HEK293 (cell line): ENCODE results near the gene HDAC7.
A peak's percentile ranks its signal among the peaks of the same experiment; 100 is the strongest.

Experiments used
- CTCF ChIA-PET: fragments of 350-600 bp; formaldehyde crosslinking; extraction: SDS; loops from one replicate; lab custom pipeline; 2021; ENCODE audit warnings: antibody characterized with exemption; lab: Yijun Ruan, JAX
- POLR2A ChIA-PET: fragments of 300-600 bp; formaldehyde crosslinking; extraction: SDS; loops from one replicate; lab custom pipeline; 2020; ENCODE audit warnings: antibody characterized with exemption, inconsistent platforms; lab: Yijun Ruan, JAX
- H3K27ac ChIP-seq: fragments of 200-500 bp; sonication (Bioruptor generic); 2 replicates; pipeline ENCODE4 v1.5.1; 2014; ENCODE audit warnings: low read depth, low read length, control low read depth, inconsistent platforms; ENCODE audit errors: extremely low read depth
- H3K36me3 ChIP-seq, 2 experiments: fragments of 200-500 bp in 1 of 2; sonication (Bioruptor generic) in 1 of 2; 1 replicate in 1 of 2; 2 replicates in 1 of 2; pipeline ENCODE4 v1.5.1; 2014 to 2017; ENCODE audit warnings: inconsistent platforms in 2 of 2, low read length in 2 of 2; ENCODE audit not compliant: control insufficient read depth in 2 of 2, insufficient read depth in 1 of 2
- H3K4me1 ChIP-seq: fragments of 200-500 bp; sonication (Bioruptor generic); 2 replicates; pipeline ENCODE4 v1.5.1; 2014; ENCODE audit warnings: mild to moderate bottlenecking, low read length, inconsistent platforms; ENCODE audit not compliant: control insufficient read depth, insufficient read depth
- H3K4me3 ChIP-seq: 2 replicates; pipeline ENCODE4 v1.5.1; 2011; ENCODE audit warnings: low read depth, mild to moderate bottlenecking, control low read depth, low read length, moderate library complexity
- H3K9me3 ChIP-seq: fragments of 200-500 bp; sonication (Bioruptor generic); 2 replicates; pipeline ENCODE4 v1.5.1; 2014; ENCODE audit warnings: low read depth, low read length, inconsistent platforms; ENCODE audit not compliant: control insufficient read depth, insufficient read depth
- BCL11A ChIP-seq: fragments of 450-650 bp; formaldehyde crosslinking; IDR thresholded peaks from 2 replicates; pipeline ENCODE4 v1.5.1; 2016; ENCODE audit warnings: low read depth, missing biosample characterization, missing genetic modification characterization
- EGR2 ChIP-seq: fragments of 450-650 bp; formaldehyde crosslinking; IDR thresholded peaks from 2 replicates; pipeline ENCODE4 v1.5.1; 2016; ENCODE audit warnings: low read depth, missing biosample characterization, missing genetic modification characterization
- KLF1 ChIP-seq: fragments of 450-650 bp; formaldehyde crosslinking; IDR thresholded peaks from 2 replicates; pipeline ENCODE4 v1.5.1; 2016; ENCODE audit warnings: missing biosample characterization, missing genetic modification characterization
- KLF8 ChIP-seq: fragments of 450-650 bp; formaldehyde crosslinking; IDR thresholded peaks from 2 replicates; pipeline ENCODE4 v1.5.1; 2016; ENCODE audit warnings: missing biosample characterization, missing genetic modification characterization
- PRDM10 ChIP-seq: fragments of 450-650 bp; formaldehyde crosslinking; IDR thresholded peaks from 2 replicates; pipeline ENCODE4 v1.5.1; 2016; ENCODE audit warnings: missing biosample characterization, missing genetic modification characterization
- SP2 ChIP-seq: fragments of 450-650 bp; formaldehyde crosslinking; IDR thresholded peaks from 2 replicates; pipeline ENCODE4 v1.5.1; 2016; ENCODE audit warnings: missing biosample characterization, missing genetic modification characterization
- ZBTB44 ChIP-seq: fragments of 450-650 bp; IDR thresholded peaks from 2 replicates; pipeline ENCODE4 v1.5.1; 2018; ENCODE audit warnings: missing biosample characterization, mild to moderate bottlenecking, missing genetic modification characterization
- ZBTB48 ChIP-seq: fragments of 450-650 bp; formaldehyde crosslinking; IDR thresholded peaks from 2 replicates; pipeline ENCODE4 v1.5.1; 2016; ENCODE audit warnings: missing biosample characterization, missing genetic modification characterization
- ZFHX2 ChIP-seq: fragments of 450-650 bp; formaldehyde crosslinking; conservative IDR thresholded peaks from 2 replicates; pipeline ENCODE4 v1.5.1; 2016; ENCODE audit warnings: missing biosample characterization, missing genetic modification characterization
- ZFP3 ChIP-seq: fragments of 450-650 bp; formaldehyde crosslinking; IDR thresholded peaks from 2 replicates; pipeline ENCODE4 v1.5.1; 2016; ENCODE audit warnings: low read depth, missing biosample characterization, missing genetic modification characterization
- ZIC2 ChIP-seq: fragments of 450-650 bp; formaldehyde crosslinking; IDR thresholded peaks from 2 replicates; pipeline ENCODE4 v1.5.1; 2016; ENCODE audit warnings: missing biosample characterization, missing genetic modification characterization
- ZNF354C ChIP-seq: fragments of 450-650 bp; formaldehyde crosslinking; IDR thresholded peaks from 2 replicates; pipeline ENCODE4 v1.5.1; 2016; ENCODE audit warnings: missing biosample characterization, missing genetic modification characterization, low read depth, borderline replicate concordance
- ZNF423 ChIP-seq: fragments of 450-650 bp; formaldehyde crosslinking; IDR thresholded peaks from 2 replicates; pipeline ENCODE4 v1.5.1; 2016; ENCODE audit warnings: missing biosample characterization, missing genetic modification characterization
- ZNF596 ChIP-seq: fragments of 450-650 bp; IDR thresholded peaks from 2 replicates; pipeline ENCODE4 v1.5.0; 2018; ENCODE audit warnings: missing biosample characterization, mild to moderate bottlenecking, missing genetic modification characterization, moderate library complexity
- ZNF600 ChIP-seq: fragments of 450-650 bp; formaldehyde crosslinking; IDR thresholded peaks from 2 replicates; pipeline ENCODE4 v1.5.1; 2016; ENCODE audit warnings: missing biosample characterization, missing genetic modification characterization
- ZNF660 ChIP-seq: fragments of 450-650 bp; IDR thresholded peaks from 2 replicates; pipeline ENCODE4 v1.5.1; 2018; ENCODE audit warnings: missing biosample characterization, mild to moderate bottlenecking, missing genetic modification characterization
- ZXDB ChIP-seq: fragments of 450-650 bp; formaldehyde crosslinking; IDR thresholded peaks from 2 replicates; pipeline ENCODE4 v1.5.1; 2016; ENCODE audit warnings: missing biosample characterization, missing genetic modification characterization
- TF ChIP-seq, protein P1 (sequence below): fragments of 450-650 bp; formaldehyde crosslinking; IDR thresholded peaks from 2 replicates; pipeline ENCODE4 v1.5.1; 2016; ENCODE audit warnings: missing biosample characterization, missing genetic modification characterization
- TF ChIP-seq, protein P2 (sequence below): fragments of 450-650 bp; IDR thresholded peaks from 2 replicates; pipeline ENCODE4 v1.5.1; 2018; ENCODE audit warnings: missing biosample characterization, missing genetic modification characterization
- TF ChIP-seq, protein P3 (sequence below): fragments of 450-650 bp; formaldehyde crosslinking; IDR thresholded peaks from 2 replicates; pipeline ENCODE4 v1.5.1; 2016; ENCODE audit warnings: missing biosample characterization, missing genetic modification characterization
- TF ChIP-seq, protein P4 (sequence below): fragments of 450-650 bp; formaldehyde crosslinking; IDR thresholded peaks from 2 replicates; pipeline ENCODE4 v1.5.1; 2017; ENCODE audit warnings: missing biosample characterization, missing genetic modification characterization

The HDAC7 gene

DNA sequence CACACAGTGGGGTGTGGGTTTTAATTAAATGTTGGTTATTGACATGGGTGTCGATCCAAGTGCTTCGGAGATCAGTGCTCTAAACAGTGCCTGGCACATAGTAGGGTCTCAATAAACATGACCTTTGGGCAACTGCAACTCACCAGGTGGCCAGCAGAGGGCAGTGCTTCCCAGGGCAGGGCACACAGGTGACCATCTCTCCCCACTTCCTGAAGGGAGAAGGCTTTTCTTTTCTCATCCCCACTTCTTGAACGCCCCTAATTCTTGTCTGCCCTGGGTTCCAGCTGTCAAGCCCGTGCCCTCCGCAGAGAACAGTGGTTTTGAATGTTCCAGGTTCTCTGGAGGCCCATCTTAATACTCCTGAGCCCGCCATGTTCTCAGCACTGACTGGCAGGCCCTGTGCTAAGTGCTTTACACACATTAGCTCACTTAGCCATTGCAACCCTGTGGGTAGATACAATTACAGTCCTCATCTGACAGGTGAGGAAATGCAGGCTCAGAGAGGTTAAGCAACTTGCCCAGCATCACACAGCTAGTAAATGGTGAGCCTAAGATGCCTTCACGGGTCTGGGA is 77.4 kb downstream of the HDAC7 start (continued):
- TF ChIP-seq, protein P1, sequence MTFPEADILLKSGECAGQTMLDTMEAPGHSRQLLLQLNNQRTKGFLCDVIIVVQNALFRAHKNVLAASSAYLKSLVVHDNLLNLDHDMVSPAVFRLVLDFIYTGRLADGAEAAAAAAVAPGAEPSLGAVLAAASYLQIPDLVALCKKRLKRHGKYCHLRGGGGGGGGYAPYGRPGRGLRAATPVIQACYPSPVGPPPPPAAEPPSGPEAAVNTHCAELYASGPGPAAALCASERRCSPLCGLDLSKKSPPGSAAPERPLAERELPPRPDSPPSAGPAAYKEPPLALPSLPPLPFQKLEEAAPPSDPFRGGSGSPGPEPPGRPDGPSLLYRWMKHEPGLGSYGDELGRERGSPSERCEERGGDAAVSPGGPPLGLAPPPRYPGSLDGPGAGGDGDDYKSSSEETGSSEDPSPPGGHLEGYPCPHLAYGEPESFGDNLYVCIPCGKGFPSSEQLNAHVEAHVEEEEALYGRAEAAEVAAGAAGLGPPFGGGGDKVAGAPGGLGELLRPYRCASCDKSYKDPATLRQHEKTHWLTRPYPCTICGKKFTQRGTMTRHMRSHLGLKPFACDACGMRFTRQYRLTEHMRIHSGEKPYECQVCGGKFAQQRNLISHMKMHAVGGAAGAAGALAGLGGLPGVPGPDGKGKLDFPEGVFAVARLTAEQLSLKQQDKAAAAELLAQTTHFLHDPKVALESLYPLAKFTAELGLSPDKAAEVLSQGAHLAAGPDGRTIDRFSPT (tag by site-specific recombination), result no peak
- TF ChIP-seq, protein P2, sequence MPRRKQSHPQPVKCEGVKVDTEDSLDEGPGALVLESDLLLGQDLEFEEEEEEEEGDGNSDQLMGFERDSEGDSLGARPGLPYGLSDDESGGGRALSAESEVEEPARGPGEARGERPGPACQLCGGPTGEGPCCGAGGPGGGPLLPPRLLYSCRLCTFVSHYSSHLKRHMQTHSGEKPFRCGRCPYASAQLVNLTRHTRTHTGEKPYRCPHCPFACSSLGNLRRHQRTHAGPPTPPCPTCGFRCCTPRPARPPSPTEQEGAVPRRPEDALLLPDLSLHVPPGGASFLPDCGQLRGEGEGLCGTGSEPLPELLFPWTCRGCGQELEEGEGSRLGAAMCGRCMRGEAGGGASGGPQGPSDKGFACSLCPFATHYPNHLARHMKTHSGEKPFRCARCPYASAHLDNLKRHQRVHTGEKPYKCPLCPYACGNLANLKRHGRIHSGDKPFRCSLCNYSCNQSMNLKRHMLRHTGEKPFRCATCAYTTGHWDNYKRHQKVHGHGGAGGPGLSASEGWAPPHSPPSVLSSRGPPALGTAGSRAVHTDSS (tag by site-specific recombination), result no peak
- TF ChIP-seq KLF8, result peak; percentile 50; the same call in 1 of the 2 replicates

DNA sequence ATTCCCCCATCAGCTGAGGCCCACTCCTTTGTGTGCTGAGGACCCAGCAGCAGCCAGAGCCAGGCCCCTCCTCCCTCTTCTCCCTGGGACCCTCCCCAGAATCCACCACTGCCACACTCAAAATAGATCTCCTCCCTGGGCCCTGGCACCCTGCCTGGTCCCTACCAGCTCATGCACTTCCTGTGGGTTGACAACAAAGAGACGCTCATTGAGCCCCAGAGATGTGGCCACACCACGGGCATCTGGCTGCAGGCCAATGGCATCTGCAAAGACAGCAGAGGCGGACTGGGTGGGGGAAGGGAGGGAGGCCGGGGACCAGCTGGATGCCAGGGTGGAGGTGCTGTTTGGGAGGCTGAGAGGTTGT is 78.4 kb downstream of the HDAC7 start:
- H3K36me3 ChIP-seq, result no peaks in the 10 kb centered on the region

More for the DNA sequence above, 78.4 kb downstream of the HDAC7 start:
- H3K27ac ChIP-seq, result no peak overlapping the region
- POLR2A ChIA-PET, result interaction anchor here (1.0 to 4.0 kb wide), 4 partner anchors 22 to 35 kb away, joined by 3 to 34 read pairs (median 4); partner anchors contain the start of gene RPAP3
- no peaks in the 10 kb centered on the region for H3K9me3 ChIP-seq
- TF ChIP-seq BCL11A (no peak), ZIC2 (tag by site-specific recombination) (peak; percentile 96), PRDM10 (tag by site-specific recombination) (peak; percentile 37; the same call in 1 of the 2 replicates), ZNF423 (tag by site-specific recombination) (peak; percentile 67), ZFP3 (tag by site-specific recombination) (no peak), ZNF596 (tag by site-specific recombination) (no peak), KLF1 (tag by site-specific recombination) (peak; percentile 60), EGR2 (peak; percentile 81), ZNF600 (tag by site-specific recombination) (peak; percentile 42; the same call in 1 of the 2 replicates), ZFHX2 (peak; percentile 67), SP2 (tag by site-specific recombination) (0 out of 2 replicates have a peak, but pooled peaks have one; percentile 6), ZXDB (0 out of 2 replicates have a peak, but pooled peaks have one; percentile 22), ZBTB48 (tag by site-specific recombination) (peak; percentile 57), ZNF660 (0 out of 2 replicates have a peak, but pooled peaks have one; percentile 26), ZNF354C (tag by site-specific recombination) (no peak), ZBTB44 (tag by site-specific recombination) (peak; percentile 58; the same call in 1 of the 2 replicates)
- TF ChIP-seq, protein P3, sequence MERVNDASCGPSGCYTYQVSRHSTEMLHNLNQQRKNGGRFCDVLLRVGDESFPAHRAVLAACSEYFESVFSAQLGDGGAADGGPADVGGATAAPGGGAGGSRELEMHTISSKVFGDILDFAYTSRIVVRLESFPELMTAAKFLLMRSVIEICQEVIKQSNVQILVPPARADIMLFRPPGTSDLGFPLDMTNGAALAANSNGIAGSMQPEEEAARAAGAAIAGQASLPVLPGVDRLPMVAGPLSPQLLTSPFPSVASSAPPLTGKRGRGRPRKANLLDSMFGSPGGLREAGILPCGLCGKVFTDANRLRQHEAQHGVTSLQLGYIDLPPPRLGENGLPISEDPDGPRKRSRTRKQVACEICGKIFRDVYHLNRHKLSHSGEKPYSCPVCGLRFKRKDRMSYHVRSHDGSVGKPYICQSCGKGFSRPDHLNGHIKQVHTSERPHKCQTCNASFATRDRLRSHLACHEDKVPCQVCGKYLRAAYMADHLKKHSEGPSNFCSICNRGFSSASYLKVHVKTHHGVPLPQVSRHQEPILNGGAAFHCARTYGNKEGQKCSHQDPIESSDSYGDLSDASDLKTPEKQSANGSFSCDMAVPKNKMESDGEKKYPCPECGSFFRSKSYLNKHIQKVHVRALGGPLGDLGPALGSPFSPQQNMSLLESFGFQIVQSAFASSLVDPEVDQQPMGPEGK (tag by site-specific recombination), result peak; percentile 17; the same call in 1 of the 2 replicates
- TF ChIP-seq, protein P4, sequence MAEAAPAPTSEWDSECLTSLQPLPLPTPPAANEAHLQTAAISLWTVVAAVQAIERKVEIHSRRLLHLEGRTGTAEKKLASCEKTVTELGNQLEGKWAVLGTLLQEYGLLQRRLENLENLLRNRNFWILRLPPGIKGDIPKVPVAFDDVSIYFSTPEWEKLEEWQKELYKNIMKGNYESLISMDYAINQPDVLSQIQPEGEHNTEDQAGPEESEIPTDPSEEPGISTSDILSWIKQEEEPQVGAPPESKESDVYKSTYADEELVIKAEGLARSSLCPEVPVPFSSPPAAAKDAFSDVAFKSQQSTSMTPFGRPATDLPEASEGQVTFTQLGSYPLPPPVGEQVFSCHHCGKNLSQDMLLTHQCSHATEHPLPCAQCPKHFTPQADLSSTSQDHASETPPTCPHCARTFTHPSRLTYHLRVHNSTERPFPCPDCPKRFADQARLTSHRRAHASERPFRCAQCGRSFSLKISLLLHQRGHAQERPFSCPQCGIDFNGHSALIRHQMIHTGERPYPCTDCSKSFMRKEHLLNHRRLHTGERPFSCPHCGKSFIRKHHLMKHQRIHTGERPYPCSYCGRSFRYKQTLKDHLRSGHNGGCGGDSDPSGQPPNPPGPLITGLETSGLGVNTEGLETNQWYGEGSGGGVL (tag by site-specific recombination), result peak; percentile 59
- TF ChIP-seq, all 188 proteins: peak for 14
- Histone ChIP-seq H3K4me1 (no peaks in the 10 kb centered on the region), H3K4me3 (no peak overlapping the region)
- CTCF ChIA-PET, result interaction anchor here (0.6 to 13.5 kb wide), 32 partner anchors 16 to 877 kb away, joined by 3 to 784 read pairs (median 5); partner anchors contain the start of genes ENDOU, RAPGEF3 and SLC48A1
